MM.1S (cell line): ENCODE data around the gene MYH3.

Experiments used
- DNase-seq: peaks from one replicate; pipeline ENCODE4 v3.0.0-alpha.2; 2015
- H2AFZ ChIP-seq: fragments of 300-600 bp; sonication (generic); 2 replicates; pipeline ENCODE4 v1.6.0; 2016; ENCODE audit warnings: antibody characterized with exemption, low read length
- H3F3A ChIP-seq: fragments of 300-600 bp; sonication (generic); 2 replicates; pipeline ENCODE4 v1.6.1; 2016; ENCODE audit warnings: mild to moderate bottlenecking, antibody characterized with exemption, low read length, moderate library complexity, mixed read lengths; ENCODE audit not compliant: insufficient read depth
- H3K27ac ChIP-seq: fragments of 300-600 bp; sonication (generic); 2 replicates; pipeline ENCODE4 v1.5.1; 2016; ENCODE audit warnings: mild to moderate bottlenecking, low read length
- H3K27me3 ChIP-seq: fragments of 300-600 bp; sonication (generic); replicated peaks from 2 replicates; pipeline ENCODE4 v1.6.0; 2016; ENCODE audit warnings: low read length; ENCODE audit not compliant: insufficient read depth
- H3K36me3 ChIP-seq: fragments of 300-600 bp; sonication (generic); replicated peaks from 2 replicates; pipeline ENCODE4 v1.6.1; 2016; ENCODE audit warnings: mild to moderate bottlenecking, low read length, mixed read lengths; ENCODE audit not compliant: insufficient read depth
- H3K4me1 ChIP-seq: fragments of 300-600 bp; sonication (generic); 2 replicates; pipeline ENCODE4 v1.6.1; 2016; ENCODE audit warnings: low read length, mixed read lengths
- H3K4me2 ChIP-seq: fragments of 300-600 bp; sonication (generic); 2 replicates; pipeline ENCODE4 v1.6.0; 2016; ENCODE audit warnings: low read depth, low read length
- H3K4me3 ChIP-seq: fragments of 300-600 bp; sonication (generic); 2 replicates; pipeline ENCODE4 v1.5.1; 2016; ENCODE audit warnings: low read length, mixed read lengths
- H3K79me2 ChIP-seq: fragments of 300-600 bp; sonication (generic); 2 replicates; pipeline ENCODE4 v1.6.1; 2016; ENCODE audit warnings: mixed run types, low read length, mixed read lengths
- H3K9ac ChIP-seq: fragments of 300-600 bp; sonication (generic); 2 replicates; pipeline ENCODE4 v1.6.1; 2016; ENCODE audit warnings: low read length, mixed read lengths
- H3K9me2 ChIP-seq: fragments of 300-600 bp; sonication (generic); replicated peaks from 2 replicates; pipeline ENCODE4 v1.6.1; 2016; ENCODE audit warnings: mild to moderate bottlenecking, low read length, mixed read lengths; ENCODE audit not compliant: insufficient read depth
- H3K9me3 ChIP-seq: fragments of 300-600 bp; sonication (generic); replicated peaks from 2 replicates; pipeline ENCODE4 v1.6.1; 2016; ENCODE audit warnings: mild to moderate bottlenecking, low read length, mixed read lengths; ENCODE audit not compliant: insufficient read depth
- H4K20me1 ChIP-seq: fragments of 300-600 bp; sonication (generic); 2 replicates; pipeline ENCODE4 v1.6.1; 2016; ENCODE audit warnings: mild to moderate bottlenecking, low read length, moderate library complexity, mixed read lengths; ENCODE audit not compliant: insufficient read depth
- CTCF ChIP-seq: fragments of 300-600 bp; sonication (generic); IDR thresholded peaks from 2 replicates; pipeline ENCODE4 v1.5.1; 2016; ENCODE audit warnings: antibody characterized with exemption, low read length, mixed read lengths
- EZH2 ChIP-seq: fragments of 300-600 bp; sonication (generic); optimal IDR thresholded peaks from 2 replicates; pipeline ENCODE3; 2017; ENCODE audit warnings: low read depth, mild to moderate bottlenecking, antibody characterized with exemption, low read length, mixed read lengths
- EZH2phosphoT487 ChIP-seq: fragments of 300-600 bp; sonication (generic); IDR thresholded peaks from 2 replicates; pipeline ENCODE4 v1.6.1; 2018; ENCODE audit warnings: antibody characterized with exemption, low read length

The MYH3 gene

GRCh38 chr17:10687499-10687898 lies 30.4 kb upstream of the MYH3 start:
- Histone ChIP-seq H3K36me3 (no peaks in the 10 kb centered on the region; the same call in none of the 2 replicates), H4K20me1 (peaks cover 7% of the 10 kb centered on the region), H3F3A (no peaks in the 10 kb centered on the region; the same call in 1 of the 2 replicates), H3K9me2 (no peaks in the 10 kb centered on the region), H3K27ac (no peak overlapping the region), H3K4me3 (no peak overlapping the region), H3K9me3 (no peaks in the 10 kb centered on the region), H3K4me2 (no peak overlapping the region), H3K27me3 (no peaks in the 10 kb centered on the region), H2AFZ (no peak overlapping the region), H3K79me2 (peaks cover 33% of the 10 kb centered on the region), H3K4me1 (no peaks in the 10 kb centered on the region), H3K9ac (no peak overlapping the region)
- TF ChIP-seq EZH2phosphoT487 (no peak), EZH2 (no peak), CTCF (no peak)
- DNase-seq, result no peak

- Histone ChIP-seq H3K36me3 (peaks cover 5% of the 10 kb centered on the region; the same call in 1 of the 2 replicates), H2AFZ (no peak overlapping the region), H3K4me1 (no peaks in the 10 kb centered on the region), H3K4me3 (no peak overlapping the region), H3K9me2 (no peaks in the 10 kb centered on the region), H3K9me3 (no peaks in the 10 kb centered on the region), H3K27ac (no peak overlapping the region), H3F3A (no peaks in the 10 kb centered on the region; the same call in 1 of the 2 replicates), H3K79me2 (peaks cover 10% of the 10 kb centered on the region), H3K27me3 (no peaks in the 10 kb centered on the region), H3K9ac (no peak overlapping the region), H3K4me2 (no peak overlapping the region), H4K20me1 (peaks cover 4% of the 10 kb centered on the region; the same call in 1 of the 2 replicates)
- no peak for TF ChIP-seq EZH2phosphoT487
- peak; percentile 61 for TF ChIP-seq CTCF
- TF ChIP-seq EZH2, result no peak
- peak; percentile 33 for DNase-seq
Measured at GRCh38 chr17:10683853-10684252, 26.7 kb upstream of the MYH3 start.

GRCh38 chr17:10681866-10682446 lies 24.8 kb upstream of the MYH3 start:
- H3K27ac ChIP-seq, result no peak overlapping the region
- no peaks in the 10 kb centered on the region; the same call in 1 of the 2 replicates for H3F3A ChIP-seq
- no peak for TF ChIP-seq EZH2
- TF ChIP-seq EZH2phosphoT487, result no peak
- no peak for TF ChIP-seq CTCF
- H3K27me3 ChIP-seq, result no peaks in the 10 kb centered on the region
- no peaks in the 10 kb centered on the region for H3K9me3 ChIP-seq
- no peaks in the 10 kb centered on the region for H3K9me2 ChIP-seq
- H3K9ac ChIP-seq, result no peak overlapping the region
- H3K36me3 ChIP-seq, result peaks cover 5% of the 10 kb centered on the region; the same call in 1 of the 2 replicates
- H3K79me2 ChIP-seq, result no peaks in the 10 kb centered on the region; the same call in 1 of the 2 replicates
- H3K4me3 ChIP-seq, result no peak overlapping the region
- DNase-seq, result no peak
- H3K4me1 ChIP-seq, result no peaks in the 10 kb centered on the region
- no peak overlapping the region for H2AFZ ChIP-seq
- H4K20me1 ChIP-seq, result no peaks in the 10 kb centered on the region
- no peak overlapping the region for H3K4me2 ChIP-seq
